ENCODE data around the gene PARD3B. TPM values are rescaled to one million over a fixed set of nuclear protein-coding genes. Genes with fewer than 3 reads are reported as not detected.

The PARD3B gene
- total RNA-seq, 2 experiments from 2014 or later = 0.11 to 0.88 TPM

GRCh38 chr2:205617905-205618304 lies 1072.6 kb downstream of the PARD3B start:
- H3K4me3 Mint-ChIP-seq = no peak overlapping the region
- H3K27me3 Mint-ChIP-seq = peaks cover 2% of the 10 kb centered on the region
- POLR2A ChIA-PET = interaction anchor here (1.3 kb wide), 1 partner anchor 9 kb away, joined by 3 read pairs; no protein-coding TSS in a partner anchor
- no peak overlapping the region for H3K27ac Mint-ChIP-seq
- peaks cover 3% of the 10 kb centered on the region for H3K9me3 Mint-ChIP-seq
- TF ChIP-seq CTCF (IDR thresholded peaks at IDR 0.05) = no peak
- no peak for DNase-seq
- H3K36me3 Mint-ChIP-seq (ENCODE audit: low read depth) = no peaks in the 10 kb centered on the region
- H3K4me1 Mint-ChIP-seq (ENCODE audit: low read depth) = peaks cover 16% of the 10 kb centered on the region
- ATAC-seq = no peak
- intact Hi-C loops (cut with micrococcal nuclease) = no loop called here
- CTCF ChIA-PET = no interaction called here

DNA sequence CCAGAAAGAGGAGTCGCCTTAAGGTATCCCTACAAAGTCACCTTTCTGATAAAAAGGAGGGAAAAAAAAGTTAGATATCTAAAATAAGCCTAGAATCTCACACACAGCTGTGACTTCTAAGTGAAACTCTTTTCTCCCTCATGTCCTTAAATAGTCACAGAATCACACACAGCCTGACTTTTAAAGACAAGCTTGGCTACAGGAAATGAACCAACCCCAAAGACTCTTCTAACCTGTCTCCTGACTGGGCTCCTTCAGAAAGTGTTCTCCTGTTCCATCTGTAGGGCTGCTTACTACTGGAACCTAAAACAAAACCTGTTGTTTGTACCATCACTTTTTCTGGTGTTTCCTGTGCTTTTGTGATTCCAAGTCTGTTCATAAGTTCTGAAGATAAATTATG lies 1074.3 kb downstream of the PARD3B start:
- Mint-ChIP-seq H3K27me3 (no peaks in the 10 kb centered on the region), H3K9me3 (peaks cover 3% of the 10 kb centered on the region), H3K27ac (no peak overlapping the region), H3K4me1 (ENCODE audit: low read depth) (peaks cover 4% of the 10 kb centered on the region), H3K4me3 (no peak overlapping the region), H3K36me3 (ENCODE audit: low read depth) (no peaks in the 10 kb centered on the region)
- CTCF ChIA-PET = interaction anchor here (1.5 kb wide), 1 partner anchor 56 kb away, joined by 5 read pairs; no protein-coding TSS in a partner anchor
- no peak for DNase-seq
- no peak for TF ChIP-seq CTCF (IDR thresholded peaks at IDR 0.05)
- POLR2A ChIA-PET = no interaction called here
- intact Hi-C loops (cut with micrococcal nuclease) = no loop called here
- ATAC-seq = peak; percentile 45

- Mint-ChIP-seq H3K36me3 (ENCODE audit: low read depth) (no peaks in the 10 kb centered on the region), H3K27me3 (no peaks in the 10 kb centered on the region), H3K27ac (no peak overlapping the region), H3K9me3 (no peaks in the 10 kb centered on the region), H3K4me3 (no peak overlapping the region), H3K4me1 (ENCODE audit: low read depth) (no peaks in the 10 kb centered on the region)
- ATAC-seq = peak; percentile 51
- intact Hi-C loops (cut with micrococcal nuclease) = no loop called here
- DNase-seq = no peak
- ChIA-PET CTCF (interaction anchor here (1.2 kb wide), 1 partner anchor 31 kb away, joined by 3 read pairs; no protein-coding TSS in a partner anchor), POLR2A (interaction anchor here (1.0 kb wide), 1 partner anchor 9 kb away, joined by 3 read pairs; no protein-coding TSS in a partner anchor)
- no peak for TF ChIP-seq CTCF (IDR thresholded peaks at IDR 0.05)
These were observed 1081.8 kb downstream of the PARD3B start for GRCh38 chr2:205627085-205627484.

- ChIA-PET POLR2A (no interaction called here), CTCF (interaction anchor here (1.1 kb wide), 3 partner anchors 9 to 47 kb away, joined by 3 to 4 read pairs (median 3); no protein-coding TSS in a partner anchor)
- no peaks in the 10 kb centered on the region for H3K9me3 Mint-ChIP-seq
- DNase-seq = no peak
- no peak for ATAC-seq
- intact Hi-C loops (cut with micrococcal nuclease) = no loop called here
- no peaks in the 10 kb centered on the region for H3K27me3 Mint-ChIP-seq
- H3K4me1 Mint-ChIP-seq (ENCODE audit: low read depth) = no peaks in the 10 kb centered on the region
- no peak overlapping the region for H3K4me3 Mint-ChIP-seq
- TF ChIP-seq CTCF (IDR thresholded peaks at IDR 0.05) = no peak
- H3K27ac Mint-ChIP-seq = no peak overlapping the region
- no peaks in the 10 kb centered on the region for H3K36me3 Mint-ChIP-seq (ENCODE audit: low read depth)
These were observed 1083.1 kb downstream of the PARD3B start for GRCh38 chr2:205628422-205628821.

DNA sequence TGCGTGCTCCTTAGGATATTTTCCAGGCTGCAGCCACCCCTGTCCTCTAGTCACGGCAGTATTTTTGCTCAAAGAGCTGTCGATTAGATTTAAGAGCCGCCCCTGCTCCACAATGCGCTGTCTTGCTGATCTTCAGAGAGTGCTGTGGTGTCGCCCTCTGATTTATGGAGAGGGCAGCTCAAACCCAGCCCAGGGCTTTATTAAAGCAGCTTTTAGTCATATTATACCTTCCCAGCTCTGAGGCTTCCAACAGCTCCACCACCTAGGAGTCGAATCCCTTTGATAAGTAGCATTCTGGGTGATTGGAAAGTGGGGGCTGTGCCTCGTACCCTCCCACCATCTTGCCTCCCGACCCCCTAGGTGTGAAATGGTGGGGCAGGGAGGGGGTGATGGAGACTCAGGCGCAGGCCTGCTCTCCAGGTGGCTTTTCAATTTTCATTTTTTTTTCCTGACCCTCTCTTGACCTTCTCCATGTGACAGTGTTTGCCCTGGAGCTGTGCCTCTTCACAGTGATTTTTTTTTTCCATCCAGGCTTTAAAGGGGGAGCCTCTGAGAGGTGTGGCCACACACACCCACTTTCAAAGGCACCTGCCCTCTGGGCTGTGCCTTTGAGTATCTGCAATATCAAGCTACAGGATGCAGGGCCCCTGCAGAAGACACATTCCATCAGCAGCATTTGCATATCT lies 1084.0 kb downstream of the PARD3B start:
- TF ChIP-seq CTCF (IDR thresholded peaks at IDR 0.05) = no peak
- Mint-ChIP-seq H3K36me3 (ENCODE audit: low read depth) (no peaks in the 10 kb centered on the region), H3K4me3 (no peak overlapping the region), H3K4me1 (ENCODE audit: low read depth) (no peaks in the 10 kb centered on the region), H3K9me3 (no peaks in the 10 kb centered on the region), H3K27ac (no peak overlapping the region), H3K27me3 (no peaks in the 10 kb centered on the region)
- DNase-seq (no peak), ATAC-seq (peak; percentile 51)
- intact Hi-C loops (cut with micrococcal nuclease) = no loop called here
- ChIA-PET CTCF (interaction anchor here (1.1 kb wide), 3 partner anchors 8 to 46 kb away, joined by 3 to 4 read pairs (median 3); no protein-coding TSS in a partner anchor), POLR2A (interaction anchor here (0.9 kb wide), 1 partner anchor 15 kb away, joined by 3 read pairs; no protein-coding TSS in a partner anchor)
